ENCODE data around the gene HEXD. TPM values are rescaled to one million over a fixed set of nuclear protein-coding genes. Genes with fewer than 3 reads are reported as not detected.

The HEXD gene
- 6.9 and 13.8 TPM in 2 replicates for total RNA-seq

GRCh38 chr17:82418001-82418986 is at the start of gene HEXD, which contains the start of gene OGFOD3:
TSS of gene HEXD (plus strand) at chr17:82418347. CDS start at chr17:82419800, 1,453 bp downstream.
TSS of gene OGFOD3 (minus strand) at chr17:82418586. CDS start at chr17:82418485, 101 bp downstream.

GRCh38 chr17:82371333-82372248 is 46.6 kb upstream of the HEXD start, which contains the start of gene UTS2R:
TSS of gene UTS2R (plus strand) at chr17:82371765. CDS start at chr17:82374325, 2,560 bp downstream.

GRCh38 chr17:82450357-82451106 is 32.4 kb downstream of the HEXD start, which contains the start of gene CYBC1:
TSS of gene CYBC1 (minus strand) at chr17:82450752. CDS start at chr17:82449254, 1,498 bp downstream.

GRCh38 chr17:82458179-82458884 is 40.2 kb downstream of the HEXD start, which contains the start of gene NARF:
TSS of gene NARF (plus strand) at chr17:82458741. CDS start at chr17:82458804, 63 bp downstream.

Other genes with a start within 250 kb of the HEXD start
- gene CCDC57, start 205.5 kb upstream of the HEXD start, total RNA-seq, result 8.7 and 9.5 TPM in 2 replicates
- gene SLC16A3, start 189.3 kb upstream of the HEXD start, total RNA-seq, result 107 and 162 TPM in 2 replicates
- gene CSNK1D, start 144.6 kb upstream of the HEXD start, total RNA-seq, result 59.9 and 85.4 TPM in 2 replicates
- gene CD7, start 100.7 kb upstream of the HEXD start, total RNA-seq, result 0.20 TPM in 1 of 2 replicates, not detected in the other
- gene SECTM1, start 84.6 kb upstream of the HEXD start, total RNA-seq, result 8.6 and 12.6 TPM in 2 replicates
- gene TEX19, start 59.1 kb upstream of the HEXD start, total RNA-seq, result not detected in 2 replicates
- not detected in 2 replicates for gene UTS2R, start 46.6 kb upstream of the HEXD start, total RNA-seq
- 30.7 and 42.5 TPM in 2 replicates for gene OGFOD3, start 239 bp downstream of the HEXD start, total RNA-seq
- gene CYBC1, start 32.4 kb downstream of the HEXD start, total RNA-seq, result 42.2 and 67.1 TPM in 2 replicates
- gene NARF, start 40.4 kb downstream of the HEXD start, total RNA-seq, result 16.7 and 20.0 TPM in 2 replicates
- gene FOXK2, start 101.4 kb downstream of the HEXD start, total RNA-seq, result 23.2 and 24.8 TPM in 2 replicates
- gene WDR45B, start 230.1 kb downstream of the HEXD start, total RNA-seq, result 51.1 and 53.0 TPM in 2 replicates